ENCODE data around the gene LBR.

Gene LBR

DNA sequence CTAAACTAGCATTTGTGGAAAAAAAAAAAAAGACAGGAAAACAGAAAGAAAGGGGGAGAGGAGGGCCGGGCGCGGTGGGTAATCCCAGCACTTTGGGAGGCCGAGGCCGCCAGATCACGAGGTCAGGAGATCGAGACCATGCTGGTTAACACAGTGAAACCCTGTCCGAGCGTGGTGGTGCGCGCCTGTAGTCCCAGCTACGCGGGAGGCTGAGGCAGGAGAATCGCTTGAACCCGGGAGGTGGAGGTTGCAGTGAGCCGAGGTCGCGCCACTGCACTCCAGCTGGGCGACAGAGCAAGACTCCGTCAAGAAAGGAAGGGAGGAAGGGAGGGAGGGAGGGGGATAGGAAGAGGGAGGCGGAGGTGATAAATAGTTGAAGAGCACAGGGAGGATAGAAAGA lies 54.7 kb downstream of the LBR start:
- DNase-seq (ENCODE audit: low spot score): no peak

DNA sequence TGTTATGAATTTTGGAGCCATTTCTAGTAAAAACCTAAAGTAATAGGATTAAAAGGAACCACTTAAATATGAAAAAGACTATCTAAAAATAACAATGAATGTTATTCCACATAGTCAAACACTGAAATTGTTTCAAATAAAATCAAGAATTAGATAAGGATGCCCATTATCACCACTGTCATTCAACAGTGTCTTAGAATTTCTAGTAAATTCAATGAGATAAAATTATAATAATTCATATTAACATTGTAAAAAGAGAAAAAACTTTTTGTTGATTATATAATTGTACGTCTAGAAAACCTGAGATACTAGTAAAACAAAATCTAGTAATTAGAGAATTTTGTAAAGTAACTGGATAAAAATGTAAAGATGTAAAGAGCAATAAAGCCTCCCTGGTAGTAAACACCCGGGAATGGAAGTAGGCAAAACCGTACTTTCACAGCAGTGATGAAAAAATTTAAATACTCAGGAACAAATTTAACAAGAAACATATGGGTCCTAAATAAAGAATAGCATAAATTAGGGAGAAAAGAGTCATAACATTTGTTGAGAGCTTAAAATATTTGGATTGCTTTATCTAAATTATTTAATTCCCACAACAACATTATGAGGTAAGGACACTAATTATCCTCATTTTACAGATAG lies 56.4 kb downstream of the LBR start:
- DNase-seq (ENCODE audit: low spot score): no peak

DNA sequence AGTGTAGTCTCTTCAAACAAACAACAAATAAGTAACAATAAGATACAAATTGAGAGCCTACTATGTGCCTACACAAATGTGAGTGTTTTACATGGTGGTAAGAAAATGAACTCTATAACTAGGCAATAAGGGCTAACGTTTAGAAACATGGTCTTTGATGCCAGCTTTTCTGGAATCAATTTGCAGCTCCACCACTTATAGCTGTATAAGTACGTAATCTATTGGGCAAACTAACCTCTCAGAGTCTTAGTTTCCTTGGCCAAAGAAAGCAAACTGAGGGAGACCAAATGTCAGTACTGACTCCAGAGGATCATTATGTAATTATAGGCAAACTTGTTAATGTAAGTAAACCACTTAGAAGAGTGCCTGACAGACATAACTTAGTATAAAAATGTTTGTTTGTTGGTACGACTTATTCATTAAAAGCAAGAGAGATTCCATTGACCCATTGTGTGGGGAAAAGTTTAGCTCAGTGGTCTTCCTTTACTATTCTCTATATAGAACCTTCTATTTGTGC lies 59.7 kb downstream of the LBR start:
- no peak for DNase-seq (ENCODE audit: low spot score)

DNA sequence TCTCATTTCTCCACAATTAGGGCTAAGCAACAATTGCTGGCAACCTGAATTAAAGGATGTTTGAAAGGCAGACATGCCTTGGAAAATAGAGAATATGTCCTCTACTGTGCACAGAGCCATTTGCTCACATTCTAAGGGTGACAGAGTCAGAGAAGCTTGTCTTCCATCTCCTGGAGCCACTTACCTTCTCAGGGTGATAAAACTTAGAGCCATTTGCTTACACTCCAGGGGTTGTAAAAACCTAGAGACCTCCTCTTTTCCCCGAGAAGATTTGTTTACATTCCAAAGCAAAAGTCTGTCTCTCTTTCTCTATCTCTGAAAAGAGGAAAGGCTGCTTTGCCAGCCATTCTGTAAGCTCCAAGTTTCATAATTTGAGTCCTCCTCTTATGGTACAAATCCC lies 61.3 kb downstream of the LBR start:
- no peak for DNase-seq (ENCODE audit: low spot score)

DNA sequence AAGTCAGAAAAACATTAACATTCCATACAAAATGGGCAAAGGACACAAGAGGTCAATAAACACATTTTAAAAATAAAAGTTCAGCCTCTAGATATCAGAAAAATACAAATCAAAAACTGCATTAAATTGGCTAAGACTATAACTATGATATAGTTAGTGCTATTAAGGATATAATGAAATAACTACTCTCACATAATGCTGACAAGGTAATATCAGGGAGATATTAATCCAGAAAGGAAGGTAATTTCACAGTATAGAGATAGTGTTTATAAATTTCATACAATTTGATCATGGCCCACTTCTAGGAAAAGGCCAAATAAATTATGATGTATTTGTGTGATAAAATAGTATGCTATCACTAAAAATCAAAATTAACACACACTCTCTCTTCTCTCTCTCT lies 61.8 kb downstream of the LBR start:
- no peak for DNase-seq (ENCODE audit: low spot score)

DNA sequence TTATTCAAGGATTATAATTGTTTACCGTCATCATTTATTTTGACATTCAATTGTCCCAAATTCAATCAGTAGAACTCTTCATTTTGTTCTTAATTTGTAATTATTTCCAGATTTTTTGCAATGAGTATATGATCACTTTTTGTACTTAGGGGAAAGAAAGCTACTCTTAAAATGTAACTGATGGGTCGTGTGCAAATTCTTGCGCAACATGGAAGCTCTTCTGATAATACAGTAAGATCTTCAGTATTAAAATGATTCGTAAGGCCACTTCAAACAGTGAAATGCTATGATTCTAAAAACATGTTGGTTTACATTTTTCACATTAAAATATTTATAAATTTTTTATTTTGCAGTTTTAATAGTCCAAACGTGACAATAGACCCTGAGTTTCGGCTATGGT lies 63.4 kb downstream of the LBR start:
- no peak for DNase-seq (ENCODE audit: low spot score)

DNA sequence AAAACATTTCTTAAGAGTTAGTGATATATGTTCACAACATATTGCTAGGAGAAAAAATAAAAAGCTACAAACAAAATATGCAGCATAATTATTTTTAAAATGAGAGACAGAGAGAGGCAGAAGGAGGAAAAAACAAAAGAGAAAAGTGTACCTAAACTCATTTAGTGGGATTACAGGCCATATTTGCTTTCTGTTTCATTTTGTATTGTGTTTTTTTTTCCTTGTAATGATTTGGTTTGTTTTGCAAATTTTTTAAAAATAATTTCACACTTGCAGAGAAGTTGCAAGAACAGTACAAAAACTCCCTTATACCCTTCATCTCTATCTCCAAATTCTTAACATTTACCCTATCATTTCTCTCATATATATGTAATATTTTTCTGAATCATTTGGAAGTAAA lies 65.0 kb downstream of the LBR start:
- DNase-seq (ENCODE audit: low spot score): no peak

DNA sequence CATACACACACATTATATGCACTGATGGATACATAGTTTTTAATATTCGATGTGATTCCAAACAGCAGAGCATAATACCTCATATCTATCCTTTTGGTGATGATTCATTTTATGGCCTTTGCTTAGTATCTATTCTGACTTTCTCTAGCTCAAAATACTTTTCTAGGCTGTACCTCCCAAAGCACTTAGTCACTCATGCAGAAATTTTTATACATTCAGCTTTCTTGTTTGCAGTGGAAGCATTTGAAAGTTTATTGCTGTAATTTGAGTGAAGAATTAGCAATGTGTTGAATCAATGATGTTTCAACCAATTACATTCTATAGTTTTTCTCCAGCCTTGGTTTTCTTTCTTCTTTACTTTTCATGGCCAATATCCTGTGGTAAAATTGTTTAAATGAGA lies 66.7 kb downstream of the LBR start:
- DNase-seq (ENCODE audit: low spot score): no peak

DNA sequence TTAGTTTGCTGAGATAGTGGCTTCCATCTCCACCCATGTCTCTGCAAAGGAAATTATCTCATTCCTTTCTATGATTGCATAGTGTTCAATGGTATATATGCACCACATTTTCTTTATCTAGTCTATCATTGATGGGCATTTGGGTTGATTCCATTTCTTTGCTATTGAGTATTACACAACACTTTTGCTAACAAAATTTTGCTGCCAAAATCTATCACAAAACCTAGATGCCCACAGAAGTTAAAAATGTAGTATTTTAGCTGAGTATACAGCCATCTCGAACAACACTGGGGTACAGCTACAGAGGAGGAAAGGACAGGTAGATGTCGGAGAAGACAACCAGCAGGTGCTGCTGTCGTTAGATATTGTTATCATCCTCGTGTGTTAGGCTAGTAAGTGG lies 67.7 kb downstream of the LBR start:
- no peak for DNase-seq (ENCODE audit: low spot score)

DNA sequence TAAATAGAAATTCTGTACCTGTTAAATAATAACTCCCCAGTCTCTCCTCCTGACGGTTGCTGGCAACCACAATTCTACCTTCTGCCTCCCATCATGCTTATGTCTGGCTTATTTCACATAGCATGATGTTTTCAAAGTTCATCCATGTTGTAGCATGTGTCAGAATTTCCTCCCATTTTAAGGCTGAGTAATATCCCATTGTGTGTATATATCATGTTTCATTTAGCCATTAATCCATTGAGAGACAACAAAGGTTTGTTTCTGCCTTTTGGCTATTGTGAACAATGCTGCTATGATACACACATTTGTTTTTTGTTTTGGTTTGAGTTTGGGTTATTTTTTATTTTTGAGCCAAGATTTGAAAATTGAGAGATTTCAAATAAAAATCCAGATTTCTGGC lies 72.0 kb downstream of the LBR start:
- DNase-seq (ENCODE audit: low spot score): no peak

DNA sequence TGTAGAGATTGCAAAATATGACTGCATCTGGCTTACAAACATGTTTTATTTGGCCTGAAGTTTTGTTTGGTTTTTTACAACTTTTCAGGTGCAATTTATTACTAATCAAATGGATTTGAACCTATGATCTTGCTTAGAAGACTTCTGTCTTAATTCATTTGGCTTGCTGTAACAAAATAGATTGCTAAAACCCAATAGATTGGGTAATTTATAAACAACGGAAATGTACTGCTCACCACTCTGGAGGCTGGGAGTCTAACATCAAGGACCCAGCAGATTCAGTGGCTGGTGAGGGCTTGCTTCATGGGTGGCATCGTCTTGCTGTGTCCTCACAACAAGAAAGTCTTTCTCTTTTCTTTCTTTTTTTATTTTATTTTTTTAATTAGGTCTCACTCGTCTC lies 72.9 kb downstream of the LBR start:
- no peak for DNase-seq (ENCODE audit: low spot score)
